CMK (cell line): ENCODE data around the gene SFI1.
"Not testable (repeated sequence)": the region's sequence is repeated elsewhere in the genome, so short reads cannot be mapped to it uniquely, and the experiment has no call there.

Experiments
- DNase-seq: peaks from one replicate; pipeline ENCODE4 v3.0.0-alpha.2; 2010; ENCODE audit warnings: low read depth

Gene SFI1, protein sequence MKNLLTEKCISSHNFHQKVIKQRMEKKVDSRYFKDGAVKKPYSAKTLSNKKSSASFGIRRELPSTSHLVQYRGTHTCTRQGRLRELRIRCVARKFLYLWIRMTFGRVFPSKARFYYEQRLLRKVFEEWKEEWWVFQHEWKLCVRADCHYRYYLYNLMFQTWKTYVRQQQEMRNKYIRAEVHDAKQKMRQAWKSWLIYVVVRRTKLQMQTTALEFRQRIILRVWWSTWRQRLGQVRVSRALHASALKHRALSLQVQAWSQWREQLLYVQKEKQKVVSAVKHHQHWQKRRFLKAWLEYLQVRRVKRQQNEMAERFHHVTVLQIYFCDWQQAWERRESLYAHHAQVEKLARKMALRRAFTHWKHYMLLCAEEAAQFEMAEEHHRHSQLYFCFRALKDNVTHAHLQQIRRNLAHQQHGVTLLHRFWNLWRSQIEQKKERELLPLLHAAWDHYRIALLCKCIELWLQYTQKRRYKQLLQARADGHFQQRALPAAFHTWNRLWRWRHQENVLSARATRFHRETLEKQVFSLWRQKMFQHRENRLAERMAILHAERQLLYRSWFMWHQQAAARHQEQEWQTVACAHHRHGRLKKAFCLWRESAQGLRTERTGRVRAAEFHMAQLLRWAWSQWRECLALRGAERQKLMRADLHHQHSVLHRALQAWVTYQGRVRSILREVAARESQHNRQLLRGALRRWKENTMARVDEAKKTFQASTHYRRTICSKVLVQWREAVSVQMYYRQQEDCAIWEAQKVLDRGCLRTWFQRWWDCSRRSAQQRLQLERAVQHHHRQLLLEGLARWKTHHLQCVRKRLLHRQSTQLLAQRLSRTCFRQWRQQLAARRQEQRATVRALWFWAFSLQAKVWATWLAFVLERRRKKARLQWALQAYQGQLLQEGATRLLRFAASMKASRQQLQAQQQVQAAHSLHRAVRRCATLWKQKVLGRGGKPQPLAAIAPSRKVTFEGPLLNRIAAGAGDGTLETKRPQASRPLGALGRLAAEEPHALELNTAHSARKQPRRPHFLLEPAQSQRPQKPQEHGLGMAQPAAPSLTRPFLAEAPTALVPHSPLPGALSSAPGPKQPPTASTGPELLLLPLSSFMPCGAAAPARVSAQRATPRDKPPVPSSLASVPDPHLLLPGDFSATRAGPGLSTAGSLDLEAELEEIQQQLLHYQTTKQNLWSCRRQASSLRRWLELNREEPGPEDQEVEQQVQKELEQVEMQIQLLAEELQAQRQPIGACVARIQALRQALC

DNA sequence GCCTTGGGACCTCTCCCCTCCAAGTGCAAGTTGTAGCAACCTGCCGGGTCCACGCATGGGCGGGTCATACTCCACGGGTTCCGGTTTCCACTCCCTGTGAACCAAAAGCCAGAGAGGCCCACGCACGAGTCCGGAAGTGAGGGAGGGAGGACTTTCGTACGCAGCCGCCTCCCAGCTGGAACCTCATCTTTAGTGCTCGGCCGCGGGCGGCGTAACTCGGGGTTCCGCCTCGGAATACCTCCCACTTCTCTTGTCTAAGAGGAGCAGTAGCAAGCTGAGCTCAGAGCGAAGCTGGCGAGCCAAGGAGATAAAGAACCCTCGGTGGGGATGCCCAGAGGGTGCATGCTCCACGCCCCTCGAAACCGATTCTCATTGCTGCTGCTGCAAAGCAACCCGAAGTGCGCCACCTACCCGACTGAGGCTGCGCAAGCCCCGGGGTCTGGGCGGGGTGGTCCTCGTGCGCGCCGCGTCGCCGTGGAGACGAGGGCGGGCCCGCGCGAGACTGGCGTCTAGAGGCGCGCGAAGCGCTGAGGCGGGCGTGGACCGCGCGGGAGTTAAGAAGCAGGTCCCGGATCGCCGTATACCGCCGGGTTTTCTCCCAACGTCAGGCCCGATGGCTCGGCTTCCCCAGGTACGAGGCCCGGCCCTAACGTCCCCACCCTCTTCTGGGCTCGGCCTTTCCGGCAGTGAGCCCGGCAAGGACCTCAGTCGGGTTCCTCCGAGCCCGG lies at the start of gene SFI1:
SFI1 (plus strand) TSS at position 530 of the 728 bp plus-strand sequence. CDS start 11,749 bp downstream, outside the sequence.
- DNase-seq: peak; percentile 90

DNA sequence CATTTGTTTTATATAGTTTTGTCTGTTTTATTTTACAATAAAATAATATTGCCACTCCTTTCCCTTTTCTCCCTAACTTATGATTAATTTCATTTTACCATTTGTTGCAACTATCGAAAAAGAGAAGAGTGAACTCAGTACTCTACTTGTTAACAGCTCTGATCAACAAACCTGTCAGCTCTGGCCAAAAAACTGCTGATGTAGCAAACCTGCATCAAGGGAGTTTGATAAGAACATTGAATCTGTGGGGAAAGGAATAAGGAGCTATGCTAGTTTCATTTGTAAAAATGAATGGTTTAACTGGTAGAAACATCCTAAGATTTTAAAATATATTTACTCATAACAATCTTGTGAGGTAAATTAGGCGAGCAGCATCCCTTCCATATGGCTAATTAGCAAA lies 49.6 kb upstream of the SFI1 start:
- DNase-seq: no peak

DNA sequence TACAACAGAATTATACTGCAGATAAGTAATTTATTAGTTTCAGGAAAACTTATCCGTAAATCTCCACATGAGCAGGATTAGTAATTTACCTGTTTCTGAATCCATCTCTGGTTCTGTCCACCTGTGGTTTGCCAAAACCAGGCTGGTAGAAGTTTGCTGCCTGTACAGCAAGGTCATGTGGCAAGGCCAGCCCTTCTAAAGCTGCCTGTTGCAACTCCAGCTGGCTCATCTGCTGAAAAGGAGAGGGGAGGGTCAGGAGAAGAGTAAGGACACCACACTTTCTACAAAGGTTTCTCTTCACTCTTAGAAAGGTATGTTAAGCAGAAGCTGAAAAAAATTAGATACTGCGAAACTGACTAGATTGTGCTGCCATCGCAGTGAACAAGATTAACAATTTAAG lies 49.0 kb upstream of the SFI1 start:
- DNase-seq: no peak

DNA sequence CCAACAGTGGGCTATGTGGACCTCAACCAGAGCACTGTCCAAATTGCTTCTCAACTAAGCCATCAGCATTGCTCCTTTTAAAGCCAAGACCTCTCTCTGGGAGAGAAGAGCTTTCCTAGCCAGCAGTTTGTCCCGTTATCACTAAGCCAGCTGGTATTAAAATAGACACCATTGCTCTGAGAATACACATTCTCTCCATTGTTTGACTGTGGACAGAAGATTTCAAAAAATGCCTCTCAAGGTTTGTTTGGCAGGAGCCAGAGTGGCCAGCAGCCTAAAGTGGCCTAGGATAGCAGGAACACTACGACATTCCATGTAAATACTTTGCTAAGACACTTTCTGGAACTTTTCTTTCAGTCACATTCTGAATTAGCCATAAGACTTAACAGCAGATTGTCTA lies 48.0 kb upstream of the SFI1 start:
- DNase-seq: no peak

DNA sequence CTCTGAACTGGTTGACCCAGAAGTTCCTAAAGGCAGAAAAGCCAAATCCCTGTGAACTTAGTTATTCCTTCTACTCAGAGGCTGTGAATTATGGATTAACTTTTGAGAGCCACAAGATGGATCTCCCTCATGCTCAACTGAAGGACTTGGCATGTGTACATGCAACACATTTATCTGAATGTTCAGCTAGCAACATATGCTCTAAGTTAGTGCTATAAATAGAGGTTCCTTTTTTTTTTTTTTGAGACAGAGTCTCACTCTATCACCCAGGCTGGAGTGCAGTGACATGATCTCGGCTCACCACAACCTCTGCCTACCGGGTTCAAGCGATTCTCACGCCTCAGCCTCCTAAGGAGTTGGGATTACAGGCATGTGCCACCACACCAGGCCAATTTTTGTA lies 46.8 kb upstream of the SFI1 start:
- DNase-seq: no peak

DNA sequence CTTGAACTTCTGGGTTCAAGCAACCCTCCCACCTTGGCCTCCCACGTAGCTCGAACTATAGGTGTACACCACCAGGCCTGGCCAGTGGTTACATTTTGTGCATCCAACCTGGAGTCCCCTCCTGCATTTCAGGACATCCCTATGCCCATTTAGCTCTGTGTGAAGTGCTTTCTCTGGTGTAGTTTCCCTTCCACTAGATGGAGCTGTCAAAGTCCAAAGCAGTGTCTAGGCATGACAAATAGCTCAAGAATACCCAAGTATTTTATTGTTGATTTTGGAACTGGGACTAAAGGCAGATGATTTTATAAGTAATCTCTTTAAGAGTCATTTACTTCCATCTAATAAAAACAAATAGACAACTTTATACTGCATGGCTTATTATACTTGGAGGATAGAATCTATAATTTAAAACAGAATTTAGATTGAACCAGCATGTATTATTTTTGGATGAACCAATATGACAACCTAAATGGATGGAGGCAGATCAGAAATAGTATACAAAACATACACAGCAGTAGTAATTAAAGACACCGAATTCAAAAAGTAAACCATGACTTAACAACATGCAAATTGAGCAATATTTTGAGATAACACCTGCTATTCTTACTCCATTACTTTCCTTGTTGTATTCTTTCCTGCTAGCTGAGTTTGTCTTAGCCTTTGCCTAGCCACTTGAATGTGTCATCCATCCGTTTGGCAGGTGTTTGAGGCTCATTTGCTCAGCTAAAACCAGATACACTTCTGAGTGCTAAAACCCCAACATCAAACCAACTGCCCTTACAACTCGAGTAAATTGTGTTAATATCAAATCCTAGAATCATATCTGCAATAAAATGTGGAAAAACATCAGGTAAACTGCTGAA lies 44.4 kb upstream of the SFI1 start:
- peak; percentile 17 for DNase-seq

DNA sequence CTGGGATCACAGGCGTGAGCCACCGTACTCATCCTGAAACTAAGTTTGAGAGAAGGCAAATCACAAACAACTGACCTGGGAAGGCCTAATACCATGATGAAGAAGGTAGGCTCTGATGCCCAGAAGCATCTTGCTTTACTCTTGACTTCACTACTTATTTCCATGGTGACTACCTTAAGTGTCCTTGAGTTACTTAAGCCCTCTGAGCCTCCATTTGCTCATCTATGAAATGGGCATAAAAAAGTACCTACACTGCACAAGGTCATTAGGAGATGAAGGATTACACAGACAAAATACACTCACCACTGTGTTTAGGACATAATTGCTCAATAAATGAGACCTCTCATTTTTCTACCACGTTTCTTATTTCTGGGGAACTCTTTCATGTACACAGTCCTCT lies 34.6 kb upstream of the SFI1 start:
- DNase-seq: no peak

DNA sequence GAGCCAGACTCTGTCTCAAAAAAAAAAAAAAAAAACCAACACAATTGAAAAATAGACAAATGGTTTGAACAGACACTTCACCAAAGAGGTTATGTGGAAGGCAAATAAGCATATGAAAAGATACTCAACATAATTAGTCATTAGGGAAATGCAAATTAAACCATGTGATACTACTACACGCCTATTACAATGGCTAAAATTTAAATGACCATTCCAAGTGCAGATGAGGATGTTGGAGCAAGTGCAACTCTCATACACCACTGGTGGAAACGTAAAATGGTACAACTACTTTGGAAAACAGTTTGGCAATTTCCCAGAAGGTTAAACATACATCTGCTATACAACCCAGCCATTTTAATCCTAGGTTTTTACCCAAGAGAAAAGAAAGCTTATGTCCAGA lies 31.0 kb upstream of the SFI1 start:
- no peak for DNase-seq

DNA sequence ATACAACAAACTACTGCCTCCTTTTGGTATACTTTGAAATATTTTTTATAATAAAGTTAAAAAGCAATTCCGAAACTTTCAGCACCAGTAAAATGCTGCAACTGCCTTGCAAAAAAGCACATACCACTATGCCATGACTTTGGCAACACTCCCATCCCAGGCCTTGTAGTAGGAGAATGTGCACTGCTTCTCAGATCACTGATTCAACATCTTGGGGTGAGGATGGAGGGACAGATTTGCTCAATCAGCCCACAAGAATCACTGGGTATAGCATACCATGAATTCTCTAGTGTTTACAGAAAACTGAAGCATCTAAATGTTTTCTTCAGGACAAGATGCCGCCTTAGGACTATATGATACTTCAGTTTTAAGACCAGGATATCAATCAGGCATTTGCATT lies 21.6 kb upstream of the SFI1 start:
- no peak for DNase-seq

DNA sequence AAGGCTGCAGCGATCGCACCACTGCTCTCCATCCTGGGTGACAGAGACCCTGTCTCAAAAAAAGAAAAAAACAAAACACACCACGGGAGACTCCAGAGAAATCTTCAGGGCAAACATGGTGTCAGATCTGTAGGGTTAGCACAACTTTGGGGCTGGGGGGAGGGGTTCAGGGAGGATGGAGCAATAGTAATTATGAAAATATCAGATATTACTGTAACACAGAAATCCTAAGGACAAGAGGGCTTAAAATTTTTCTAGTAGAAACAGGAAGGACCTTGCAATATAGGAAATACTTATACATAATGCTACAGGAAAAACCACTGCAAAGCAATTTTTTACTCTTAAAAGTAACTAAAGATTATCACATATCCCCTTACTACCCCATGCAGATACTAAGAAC lies 20.5 kb upstream of the SFI1 start:
- no peak for DNase-seq

DNA sequence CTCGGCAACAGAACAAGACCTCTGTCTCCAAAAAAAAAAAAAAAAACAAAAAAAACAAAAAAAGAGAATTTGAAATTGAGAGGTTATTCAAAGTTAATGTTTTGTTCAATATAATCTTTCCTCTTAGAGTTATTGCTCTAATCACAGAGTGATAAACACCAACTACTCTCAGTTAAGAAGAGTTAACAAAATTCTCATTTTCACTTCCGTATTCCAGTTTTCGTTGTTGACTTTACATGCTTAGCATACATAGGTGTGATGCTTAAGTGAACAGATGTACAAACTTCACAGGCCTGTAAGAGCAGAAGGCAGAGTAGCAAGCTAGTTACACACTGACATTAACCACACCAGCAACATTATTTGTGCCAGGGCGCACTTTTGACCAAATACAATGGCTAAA lies 19.0 kb upstream of the SFI1 start:
- DNase-seq: no peak

DNA sequence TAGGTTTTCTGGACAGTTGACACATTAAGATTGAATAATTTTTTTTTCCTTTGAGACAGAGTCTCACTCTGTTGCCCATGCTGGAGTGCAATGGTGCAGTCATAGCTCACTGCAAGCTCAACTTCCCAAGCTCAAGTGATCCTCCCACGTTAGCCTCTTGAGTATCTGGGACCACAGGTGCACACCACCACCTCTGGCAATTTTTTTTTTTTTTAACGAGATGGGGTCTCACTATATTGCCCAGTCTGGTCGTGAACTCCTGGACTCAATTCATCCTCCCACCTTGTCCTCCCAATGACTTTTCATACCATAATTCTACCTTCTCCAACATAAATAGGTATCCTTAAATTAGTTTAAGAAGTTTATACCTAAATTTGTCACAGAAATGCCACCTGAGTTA lies 15.2 kb upstream of the SFI1 start:
- DNase-seq: no peak

DNA sequence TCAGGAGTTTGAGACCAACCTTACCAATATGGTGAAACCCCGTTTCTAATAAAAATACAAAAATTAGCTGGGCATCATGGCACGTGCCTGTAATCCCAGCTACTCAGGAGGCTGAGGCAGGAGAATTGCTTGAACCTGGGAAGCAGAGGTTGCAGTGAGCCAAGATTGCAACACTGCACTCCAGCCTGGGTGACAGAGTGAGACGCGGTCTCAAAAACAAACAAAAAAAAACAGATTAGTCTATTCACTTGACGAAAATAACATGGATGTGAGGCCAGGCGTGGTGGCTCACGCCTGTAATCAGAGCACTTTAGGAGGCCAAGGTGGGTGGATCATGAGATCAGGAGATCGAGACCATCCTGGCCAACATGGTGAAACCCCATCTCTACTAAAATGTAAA lies 13.9 kb upstream of the SFI1 start:
- DNase-seq: not testable (repeated sequence)

DNA sequence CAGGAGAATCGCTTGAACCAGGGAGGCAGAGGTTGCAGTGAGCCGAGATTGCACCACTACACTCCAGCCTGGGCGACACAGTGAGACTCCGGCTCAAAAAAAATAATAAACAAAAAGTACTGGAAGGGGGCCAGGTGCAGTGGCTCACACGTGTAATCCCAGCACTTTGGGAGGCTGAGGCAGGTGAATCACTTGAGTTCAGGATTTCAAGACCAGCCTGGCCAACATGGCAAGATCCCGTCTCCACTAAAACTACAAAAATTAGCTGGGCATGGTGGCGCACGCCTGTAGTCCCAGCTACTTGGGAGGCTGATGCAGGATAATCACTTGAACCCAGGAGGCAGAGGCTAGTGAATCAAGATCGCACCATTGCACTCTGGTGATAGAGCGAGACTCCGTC lies 10.0 kb upstream of the SFI1 start:
- DNase-seq: not testable (repeated sequence)

DNA sequence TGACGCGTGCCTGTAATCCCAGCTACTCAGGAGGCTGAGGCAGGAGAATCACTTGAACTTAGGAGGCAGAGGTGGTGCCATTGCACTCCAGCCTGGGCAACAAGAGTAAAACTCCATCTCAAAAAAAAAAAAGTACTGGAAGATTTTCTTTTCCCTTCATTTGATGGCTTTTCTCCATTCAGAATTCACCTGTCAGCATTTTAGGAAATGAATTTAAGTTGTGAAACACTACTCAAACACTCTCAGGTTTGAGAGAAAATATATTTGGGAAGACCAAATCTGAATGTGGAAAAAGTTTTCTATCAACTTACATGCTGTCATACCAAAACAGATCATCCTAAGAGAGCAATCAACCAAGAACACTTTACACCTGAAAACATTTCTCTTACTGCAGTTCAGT lies 9.4 kb upstream of the SFI1 start:
- no peak for DNase-seq

DNA sequence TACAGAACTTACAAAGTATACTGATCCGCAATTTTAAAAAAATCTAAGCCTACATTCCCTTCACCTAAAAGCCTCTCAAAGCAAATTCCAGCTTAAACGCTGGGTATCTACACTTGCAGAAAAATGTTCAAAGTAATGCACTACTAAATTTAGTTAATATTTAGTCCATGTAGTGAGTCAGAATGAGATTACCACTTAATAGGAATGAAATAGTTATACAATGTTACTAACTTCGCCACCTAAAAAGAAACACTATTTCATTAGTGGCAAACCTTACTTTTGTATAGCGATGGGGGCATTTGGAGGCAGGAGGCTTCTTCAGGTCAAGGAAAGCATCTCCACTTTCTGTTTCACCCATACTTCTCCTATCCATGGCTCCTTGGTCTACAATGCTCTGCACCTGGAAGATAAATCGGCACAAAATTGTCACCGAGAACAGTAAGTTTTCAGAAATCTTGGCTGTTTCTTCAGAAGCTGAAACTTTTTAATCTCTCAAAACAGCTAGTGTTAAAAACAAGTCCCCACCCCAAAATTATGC lies 7.9 kb upstream of the SFI1 start:
- no peak for DNase-seq

DNA sequence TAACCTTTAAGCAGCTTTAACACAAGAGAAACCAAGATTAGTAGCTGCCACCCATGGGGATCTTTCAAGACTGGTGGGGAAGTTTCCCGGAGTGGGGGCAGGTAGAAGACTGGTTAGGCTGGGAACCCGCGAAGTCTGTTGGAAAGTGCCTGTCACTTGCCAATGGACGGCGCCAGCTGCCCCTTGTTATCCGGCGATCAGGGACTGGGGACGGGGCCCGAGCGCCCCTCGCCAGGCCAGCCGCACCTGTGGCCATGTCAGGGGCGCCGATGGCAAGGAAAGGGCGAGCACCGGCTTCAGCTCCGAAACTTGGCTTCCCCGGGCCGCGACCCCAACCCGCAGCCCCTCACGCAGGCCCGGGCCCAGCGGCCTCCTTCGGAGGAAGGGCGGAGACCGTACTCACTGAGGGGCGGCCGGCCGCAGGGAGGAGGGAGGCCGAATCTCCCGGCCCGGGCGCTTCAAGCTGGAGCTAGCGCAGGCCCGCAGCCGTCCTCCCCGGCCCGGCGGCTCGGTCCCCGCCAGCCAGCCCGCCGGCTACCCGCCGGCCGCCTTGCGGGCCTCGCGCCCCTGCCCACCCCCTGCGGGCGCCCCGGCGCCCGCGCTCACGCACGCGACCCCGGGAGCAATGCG lies 7.2 kb upstream of the SFI1 start:
- peak; percentile 14 for DNase-seq

DNA sequence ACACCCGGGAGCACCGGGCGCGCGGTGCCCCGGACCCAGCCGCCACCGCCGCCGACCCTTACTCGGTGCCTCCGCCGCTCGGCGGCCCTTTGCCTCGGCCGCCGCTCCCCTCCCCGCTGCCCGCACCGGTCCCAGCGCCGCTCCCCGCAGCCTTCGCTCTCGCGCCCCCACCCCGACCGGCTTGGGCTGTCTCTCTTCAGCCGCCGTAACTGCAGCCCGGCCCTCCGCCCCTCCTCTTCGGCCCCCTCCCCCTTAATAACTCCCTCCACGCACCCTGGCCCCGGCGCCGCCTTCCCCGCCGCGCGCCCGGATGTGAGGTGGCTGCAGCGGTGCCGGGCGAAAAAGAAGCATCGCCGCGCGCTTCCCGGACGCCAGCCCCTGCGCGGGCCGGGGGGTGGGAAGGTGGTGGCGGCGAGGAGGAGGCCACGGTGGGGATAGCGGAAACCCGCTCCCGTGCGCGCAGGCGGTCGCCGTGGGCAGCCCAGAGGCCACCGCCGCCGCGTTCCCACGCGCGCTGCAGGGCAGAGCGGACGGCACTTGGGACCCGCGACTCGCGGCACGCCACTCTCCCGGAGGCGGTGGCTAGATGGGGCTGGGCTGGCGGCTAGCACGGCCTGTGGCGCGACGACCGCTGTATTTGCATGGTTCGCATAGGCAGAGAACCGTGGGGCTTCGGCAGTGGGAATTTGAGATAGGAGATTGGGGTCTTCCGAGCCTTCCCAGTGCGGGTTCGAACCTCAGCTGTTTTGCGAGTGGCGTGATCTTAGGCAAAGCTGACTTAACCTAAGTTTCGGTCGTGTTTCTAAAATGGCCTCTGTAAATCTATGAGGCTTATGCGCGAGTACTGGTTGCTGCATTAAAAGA lies 6.5 kb upstream of the SFI1 start, which contains the start of gene EIF4ENIF1:
EIF4ENIF1 (minus strand) TSS at position 211 of the 864 bp plus-strand sequence. CDS start 1,124 bp downstream, outside the sequence.
- peak; percentile 71 for DNase-seq

DNA sequence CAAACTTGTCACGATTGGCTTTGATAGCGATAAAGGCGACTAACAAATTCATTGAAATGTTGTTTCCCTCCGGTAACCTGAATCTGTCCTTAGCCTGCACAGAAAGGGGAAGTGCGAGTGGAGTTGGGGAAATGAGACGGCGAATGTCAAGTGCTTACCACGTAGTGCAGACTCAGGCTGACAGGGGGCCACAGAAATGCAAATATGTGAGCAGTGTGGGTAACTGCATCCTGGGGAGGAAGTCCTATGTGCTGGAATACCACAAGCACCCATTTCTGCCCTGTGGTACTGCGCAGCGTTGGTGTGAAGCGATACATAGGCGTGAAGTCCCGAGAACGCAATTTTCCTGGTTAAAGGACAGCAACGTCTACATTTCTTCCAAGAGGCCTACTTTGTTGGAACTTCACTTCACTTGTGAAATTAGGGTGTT lies 5.8 kb upstream of the SFI1 start:
- DNase-seq: peak; percentile 82
